Measurements from ENCODE around the gene ALPI.
"Not testable (repeated sequence)": the region's sequence is repeated elsewhere in the genome, so short reads cannot be mapped to it uniquely, and the experiment has no call there.

ALPI gene
- total RNA-seq, result 0 reads per million in 4 donors

DNA sequence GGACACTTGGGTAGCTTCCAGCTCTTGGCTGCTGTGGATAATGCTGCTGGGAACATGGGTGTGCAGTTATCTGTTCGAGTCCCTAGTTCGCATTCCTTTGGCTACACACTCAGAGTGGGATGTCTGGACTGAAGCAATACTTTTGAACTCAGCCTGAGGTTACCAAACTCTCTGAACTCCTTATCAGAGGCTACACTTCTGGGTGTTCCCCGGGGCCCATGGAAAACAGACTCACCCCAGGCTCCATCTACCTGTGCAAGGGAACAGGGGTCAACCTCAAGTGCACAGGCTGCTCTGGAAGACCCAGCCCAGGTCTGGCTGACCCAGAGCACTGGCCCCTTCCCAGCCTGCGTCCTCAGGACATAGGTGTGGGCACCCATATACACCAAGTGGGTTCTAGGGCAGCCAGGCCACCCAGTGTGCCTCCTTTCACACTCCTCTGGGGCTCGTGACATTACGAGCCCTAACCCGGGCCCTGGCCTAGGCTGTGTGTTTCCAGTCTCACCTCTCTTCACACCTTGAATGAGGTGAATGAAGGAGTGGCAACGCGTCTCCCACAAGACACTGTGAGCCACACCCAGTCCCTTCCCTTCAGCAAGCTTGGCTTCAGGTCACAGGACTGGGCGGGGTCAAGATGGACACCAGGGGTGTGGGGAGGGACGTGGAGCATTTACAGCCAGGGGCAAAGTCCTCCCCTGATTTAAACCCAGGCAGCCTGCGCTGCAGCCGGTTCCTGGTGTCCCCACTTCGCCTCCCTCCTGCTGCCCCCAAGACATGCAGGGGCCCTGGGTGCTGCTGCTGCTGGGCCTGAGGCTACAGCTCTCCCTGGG is at the start of gene ALPI:
Gene ALPI (plus strand): TSS at position 728 of the 830 bp plus-strand sequence. CDS start 47 bp downstream, at position 775.
- no peak for DNase-seq

DNA sequence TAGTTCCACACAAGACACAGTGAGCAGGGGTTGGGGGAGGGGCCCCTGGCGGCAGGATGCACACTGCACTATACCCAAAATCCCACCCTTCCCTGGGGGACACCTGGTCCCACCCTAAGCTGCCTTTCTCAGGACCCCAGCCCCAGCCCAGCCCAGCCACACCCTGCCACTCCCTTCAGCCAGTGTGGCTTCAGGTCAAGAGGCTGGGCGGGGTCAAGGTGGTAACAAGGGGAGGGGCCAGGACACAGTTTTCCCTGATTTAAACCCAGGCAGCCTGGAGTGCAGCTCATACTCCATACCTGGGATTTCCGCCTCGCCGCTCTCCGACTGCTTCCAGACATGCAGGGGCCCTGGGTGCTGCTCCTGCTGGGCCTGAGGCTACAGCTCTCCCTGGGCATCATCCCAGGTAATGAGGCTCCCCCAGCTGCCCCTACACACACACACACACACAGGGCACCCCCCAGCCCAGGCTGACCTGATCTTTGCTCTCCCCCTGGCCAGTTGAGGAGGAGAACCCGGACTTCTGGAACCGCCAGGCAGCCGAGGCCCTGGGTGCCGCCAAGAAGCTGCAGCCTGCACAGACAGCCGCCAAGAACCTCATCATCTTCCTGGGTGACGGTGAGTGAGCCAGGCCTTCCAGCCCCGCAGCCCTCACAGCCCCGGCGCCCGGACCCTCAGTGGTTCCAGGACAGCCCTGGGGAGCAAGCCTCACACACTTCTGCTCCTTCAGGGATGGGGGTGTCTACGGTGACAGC is 49.2 kb upstream of the ALPI start, which contains the start of gene ALPG:
Gene ALPG (plus strand): TSS at position 289 of the 755 bp plus-strand sequence. CDS start 51 bp downstream, at position 340.
- DNase-seq, result no peak

DNA sequence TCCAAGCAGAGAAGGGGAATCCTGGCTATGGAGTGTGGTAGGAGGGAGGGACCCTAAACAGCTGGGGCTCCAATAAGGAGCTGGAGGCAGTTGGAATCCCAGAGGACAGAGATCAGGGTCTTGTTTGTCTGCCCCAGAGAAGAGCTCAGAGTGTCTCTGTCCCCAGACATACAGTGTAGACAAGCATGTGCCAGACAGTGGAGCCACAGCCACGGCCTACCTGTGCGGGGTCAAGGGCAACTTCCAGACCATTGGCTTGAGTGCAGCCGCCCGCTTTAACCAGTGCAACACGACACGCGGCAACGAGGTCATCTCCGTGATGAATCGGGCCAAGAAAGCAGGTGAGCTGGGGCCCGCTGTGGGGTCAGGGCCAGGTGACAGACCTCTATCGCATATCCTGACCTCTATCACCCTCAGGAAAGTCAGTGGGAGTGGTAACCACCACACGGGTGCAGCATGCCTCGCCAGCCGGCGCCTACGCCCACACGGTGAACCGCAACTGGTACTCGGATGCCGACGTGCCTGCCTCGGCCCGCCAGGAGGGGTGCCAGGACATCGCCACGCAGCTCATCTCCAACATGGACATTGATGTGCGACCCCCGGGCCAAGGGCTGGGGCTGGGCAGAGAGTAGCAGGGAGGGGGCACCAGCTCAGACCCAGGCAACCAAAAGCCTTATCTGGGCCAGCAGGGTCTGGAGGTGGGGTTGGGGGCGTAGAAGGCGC is 48.4 kb upstream of the ALPI start:
- not testable (repeated sequence) for DNase-seq

DNA sequence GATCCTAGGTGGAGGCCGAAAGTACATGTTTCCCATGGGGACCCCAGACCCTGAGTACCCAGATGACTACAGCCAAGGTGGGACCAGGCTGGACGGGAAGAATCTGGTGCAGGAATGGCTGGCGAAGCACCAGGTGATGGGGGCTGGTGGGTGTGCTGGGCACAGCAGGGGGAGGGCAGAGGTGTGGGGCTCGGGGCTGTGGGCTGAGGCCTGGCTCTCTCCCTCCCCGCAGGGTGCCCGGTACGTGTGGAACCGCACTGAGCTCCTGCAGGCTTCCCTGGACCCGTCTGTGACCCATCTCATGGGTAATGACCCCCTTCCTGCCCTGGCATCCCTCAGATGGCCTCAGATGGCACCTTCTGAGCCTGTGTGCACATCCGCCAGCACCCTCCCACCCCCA is 47.7 kb upstream of the ALPI start:
- DNase-seq, result not testable (repeated sequence)

DNA sequence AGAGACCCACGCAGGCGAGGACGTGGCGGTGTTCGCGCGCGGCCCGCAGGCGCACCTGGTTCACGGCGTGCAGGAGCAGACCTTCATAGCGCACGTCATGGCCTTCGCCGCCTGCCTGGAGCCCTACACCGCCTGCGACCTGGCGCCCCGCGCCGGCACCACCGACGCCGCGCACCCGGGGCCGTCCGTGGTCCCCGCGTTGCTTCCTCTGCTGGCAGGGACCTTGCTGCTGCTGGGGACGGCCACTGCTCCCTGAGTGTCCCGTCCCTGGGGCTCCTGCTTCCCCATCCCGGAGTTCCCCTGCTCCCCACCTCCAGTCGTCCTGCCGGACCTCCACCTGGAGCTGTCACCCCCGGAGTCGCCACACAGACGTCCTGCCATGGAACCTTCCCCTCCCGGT is 46.3 kb upstream of the ALPI start:
- not testable (repeated sequence) for DNase-seq

DNA sequence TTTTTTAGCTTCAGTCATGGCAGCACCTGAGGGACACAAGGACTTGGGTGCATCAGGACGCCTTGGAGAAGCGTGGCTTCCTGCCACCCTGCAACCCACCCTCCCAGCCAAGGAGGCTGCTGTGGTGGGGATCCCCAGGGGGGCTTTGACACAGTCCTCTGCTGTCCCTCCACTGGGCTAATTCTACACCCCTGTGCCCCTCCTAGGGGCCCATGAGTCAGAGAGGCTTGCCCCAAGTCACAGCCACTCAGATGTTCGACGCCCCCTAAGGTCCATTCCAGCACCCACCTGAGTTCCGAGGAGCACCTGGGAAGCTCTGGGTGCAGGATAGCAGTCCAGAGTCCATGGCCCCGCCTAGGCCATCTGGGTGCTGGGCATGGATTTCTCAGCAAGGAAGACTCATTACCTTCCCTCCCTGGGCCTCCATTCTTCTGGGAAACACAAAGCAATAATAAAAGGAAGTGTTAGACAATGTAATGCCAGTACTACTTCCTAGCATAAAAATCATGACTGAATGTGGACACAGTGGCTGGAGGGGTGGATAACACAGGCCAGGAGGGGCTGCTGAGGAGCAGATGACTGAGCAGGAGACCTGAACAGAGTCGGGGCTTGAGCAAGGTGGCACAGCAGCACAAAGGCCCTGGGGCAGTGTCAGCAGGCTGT is 45.6 kb upstream of the ALPI start:
- DNase-seq, result no peak

DNA sequence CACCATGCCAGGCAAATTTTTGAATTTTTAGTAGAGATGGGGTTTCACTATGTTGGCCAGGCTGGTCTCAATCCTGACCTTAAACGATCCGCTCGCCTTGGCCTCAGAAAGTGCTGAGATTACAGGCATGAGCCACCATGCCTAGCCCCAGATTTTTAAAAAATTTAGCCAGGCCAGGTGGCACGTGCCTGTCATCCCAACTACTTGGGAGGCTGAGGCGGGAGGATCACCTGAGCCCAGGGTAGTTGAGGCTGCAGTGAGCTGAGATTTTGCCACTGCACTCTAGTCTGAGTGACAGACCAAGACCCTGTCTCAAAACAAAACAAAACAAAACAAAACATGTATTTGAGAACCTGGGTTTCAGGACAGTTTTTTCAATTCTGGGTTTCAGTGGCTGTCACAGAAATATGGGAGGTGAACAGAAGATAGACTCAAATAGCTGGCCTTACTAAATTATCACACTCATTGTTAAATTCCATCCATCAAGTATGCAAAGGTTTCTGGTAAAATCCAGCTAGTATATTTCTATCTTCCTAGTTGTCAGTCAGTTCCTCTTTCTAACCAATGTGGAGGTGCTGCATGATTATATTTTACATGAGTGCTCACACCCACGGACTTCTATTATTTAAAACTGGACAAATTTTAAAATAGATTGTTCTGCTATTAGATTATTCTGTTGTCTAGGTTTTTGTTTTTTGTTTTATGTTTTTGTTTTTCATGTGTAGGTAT is 43.9 kb upstream of the ALPI start:
- no peak for DNase-seq

DNA sequence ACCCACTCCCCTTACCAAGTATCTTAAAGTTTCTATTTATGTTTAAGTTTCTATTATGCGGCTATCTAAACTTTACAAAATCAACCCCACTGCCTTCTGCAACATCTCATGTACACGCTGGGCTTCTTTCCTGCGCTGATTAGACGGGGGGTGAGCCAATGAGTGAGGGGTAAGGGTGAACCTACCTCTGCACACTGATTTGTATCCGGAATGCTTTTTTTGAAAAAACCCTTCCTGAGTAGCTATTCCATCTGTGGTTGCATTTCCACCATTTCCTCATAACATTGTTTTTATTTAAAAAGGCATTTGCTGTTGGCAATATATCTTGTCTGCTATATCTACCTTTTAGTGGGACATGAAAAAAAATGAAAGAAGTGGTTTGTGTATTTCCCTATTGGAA is 43.0 kb upstream of the ALPI start:
- no peak for DNase-seq

DNA sequence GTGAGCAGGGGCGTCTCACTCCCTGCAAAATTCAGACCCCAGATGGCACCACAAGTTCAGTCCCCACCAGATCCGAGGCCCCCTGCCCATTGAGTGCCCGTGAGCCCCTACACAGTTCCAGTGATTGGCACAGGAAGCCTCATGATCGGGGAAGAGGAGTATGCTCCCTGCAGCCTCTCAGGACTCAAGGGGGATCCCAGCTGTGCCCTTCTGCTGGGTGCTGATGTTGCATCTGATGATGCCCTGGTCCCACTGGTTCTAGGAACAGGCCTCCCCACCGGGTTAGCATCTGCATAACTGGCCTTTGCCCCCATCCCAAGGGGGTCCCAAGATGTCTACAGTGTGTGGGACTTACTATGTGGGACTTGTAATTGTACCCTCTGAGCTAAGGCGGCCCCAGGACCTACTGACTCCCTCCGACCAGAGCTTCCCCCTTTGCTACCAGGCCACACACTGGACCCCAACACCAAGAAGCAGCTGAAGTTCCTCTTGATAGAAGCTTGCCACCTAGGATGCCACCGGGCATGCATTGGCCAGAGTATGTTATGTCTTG is 40.7 kb upstream of the ALPI start:
- DNase-seq, result no peak

DNA sequence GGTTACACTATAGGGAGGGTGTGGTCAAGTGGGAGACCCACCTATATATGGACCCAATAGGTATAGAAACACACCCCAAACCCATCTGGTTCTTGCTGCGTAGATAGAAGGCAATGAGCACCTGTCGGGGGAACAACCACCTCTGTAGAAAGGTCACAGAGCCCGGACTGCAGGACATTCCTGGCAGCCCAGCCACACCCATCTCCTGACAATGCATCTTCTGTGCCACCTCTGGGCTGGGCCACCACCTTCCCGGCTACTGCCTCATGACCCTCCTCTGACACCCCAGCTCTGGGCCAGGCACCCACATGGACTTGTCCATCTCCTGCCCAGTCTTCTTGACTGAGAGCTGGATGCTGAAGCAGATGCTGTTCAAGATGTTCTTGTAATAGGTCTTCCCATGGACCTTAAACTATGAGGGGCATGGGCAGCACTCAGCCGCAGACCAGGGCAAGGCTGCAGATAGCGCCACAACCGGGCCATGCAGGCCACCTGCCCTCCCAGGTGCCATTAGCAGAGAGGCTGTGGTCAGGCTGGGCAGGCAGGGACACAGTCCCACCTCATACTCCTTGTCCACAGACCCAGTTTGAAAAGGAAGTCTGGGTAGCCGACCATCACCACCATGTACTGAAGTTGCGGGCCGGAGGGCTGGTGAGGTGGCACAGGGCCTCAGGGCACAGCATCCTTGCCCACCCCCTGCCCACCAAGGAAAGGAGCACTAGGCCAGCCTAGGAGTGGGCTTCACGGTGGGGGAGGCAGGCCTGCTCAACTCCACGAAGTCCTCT is 40.0 kb upstream of the ALPI start:
- DNase-seq, result no peak

DNA sequence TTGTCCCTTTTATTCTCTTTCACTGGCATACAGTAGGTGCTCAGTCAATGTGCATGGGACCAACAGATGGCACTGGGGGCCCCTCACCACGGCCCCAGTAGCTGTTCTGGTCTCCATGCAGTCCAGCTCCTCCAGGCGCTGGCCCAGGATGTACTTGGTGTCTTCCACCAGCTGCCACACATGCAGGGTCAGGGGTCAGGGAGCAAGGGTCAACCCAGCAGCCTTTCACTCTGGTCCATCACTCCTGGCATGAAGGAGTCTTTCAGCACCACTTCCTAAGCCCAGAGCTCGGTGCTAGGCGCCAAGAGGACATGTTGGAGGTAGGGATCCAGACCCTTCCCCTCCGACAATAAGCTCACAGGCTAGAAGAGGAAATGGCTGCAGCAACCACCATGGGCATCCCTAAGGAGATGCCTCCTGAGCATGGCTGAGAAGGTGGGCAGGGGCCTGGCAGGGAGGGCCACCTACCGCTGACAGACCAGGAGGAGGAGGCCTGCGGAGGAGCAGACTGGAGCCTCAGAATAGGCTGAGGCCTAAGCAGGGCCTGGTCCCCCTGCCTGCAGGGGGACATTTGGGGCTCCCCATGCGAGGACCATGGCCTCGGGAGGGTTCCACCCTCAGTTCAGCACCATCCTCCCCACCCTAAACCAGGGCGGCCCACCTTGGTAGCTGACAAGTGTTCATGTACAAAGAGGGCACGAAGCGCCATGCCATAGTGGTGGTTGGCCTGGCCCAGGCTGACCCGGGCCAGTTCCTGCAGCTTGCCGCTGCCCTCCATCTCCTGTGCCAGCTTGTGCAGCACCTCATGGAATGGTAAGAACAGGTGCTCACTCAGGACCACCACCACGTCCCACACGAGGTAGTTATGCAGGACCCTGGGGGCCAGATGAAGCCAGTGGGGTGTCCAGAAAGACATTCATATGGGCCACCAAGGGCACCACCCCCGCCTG is 39.2 kb upstream of the ALPI start:
- DNase-seq, result no peak

DNA sequence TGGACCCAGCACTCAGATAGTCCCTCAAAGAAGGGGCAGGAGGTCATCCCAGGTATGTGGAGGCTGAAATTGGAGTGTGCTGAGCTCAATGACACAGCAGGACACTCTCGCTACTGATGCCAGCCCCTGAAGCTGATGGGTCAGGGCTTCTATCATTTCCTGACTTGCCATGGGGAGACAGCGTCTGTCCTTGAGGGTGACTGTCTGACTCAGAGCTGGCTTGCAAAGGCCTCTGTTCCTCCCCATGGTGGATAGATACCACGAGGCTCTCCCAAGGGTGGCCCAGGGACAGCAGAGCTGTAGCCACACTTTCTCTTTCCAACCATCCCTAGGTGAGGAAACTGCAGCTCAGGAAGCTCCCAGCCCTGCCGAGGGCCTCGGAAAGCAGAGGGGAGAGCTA is 38.5 kb upstream of the ALPI start:
- no peak for DNase-seq

DNA sequence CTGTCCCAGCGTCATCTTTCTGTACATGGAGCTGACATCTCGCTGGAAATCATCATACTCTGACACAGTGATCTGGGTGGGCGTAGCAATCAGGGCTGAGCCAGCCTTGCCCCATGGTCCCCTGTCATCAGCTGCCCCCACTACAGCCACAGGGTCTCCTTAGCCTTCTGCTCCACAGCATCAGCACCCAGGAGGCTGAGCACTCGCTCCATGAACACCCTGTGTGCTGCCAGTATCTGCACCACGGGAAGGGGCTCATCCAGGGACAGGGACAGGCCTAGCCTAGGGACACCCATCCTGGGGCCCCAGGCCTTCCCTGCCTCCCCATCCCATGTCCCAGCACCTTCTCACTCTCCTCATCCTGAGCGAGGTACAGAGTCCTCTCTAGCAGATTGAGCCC is 37.9 kb upstream of the ALPI start:
- DNase-seq, result no peak

DNA sequence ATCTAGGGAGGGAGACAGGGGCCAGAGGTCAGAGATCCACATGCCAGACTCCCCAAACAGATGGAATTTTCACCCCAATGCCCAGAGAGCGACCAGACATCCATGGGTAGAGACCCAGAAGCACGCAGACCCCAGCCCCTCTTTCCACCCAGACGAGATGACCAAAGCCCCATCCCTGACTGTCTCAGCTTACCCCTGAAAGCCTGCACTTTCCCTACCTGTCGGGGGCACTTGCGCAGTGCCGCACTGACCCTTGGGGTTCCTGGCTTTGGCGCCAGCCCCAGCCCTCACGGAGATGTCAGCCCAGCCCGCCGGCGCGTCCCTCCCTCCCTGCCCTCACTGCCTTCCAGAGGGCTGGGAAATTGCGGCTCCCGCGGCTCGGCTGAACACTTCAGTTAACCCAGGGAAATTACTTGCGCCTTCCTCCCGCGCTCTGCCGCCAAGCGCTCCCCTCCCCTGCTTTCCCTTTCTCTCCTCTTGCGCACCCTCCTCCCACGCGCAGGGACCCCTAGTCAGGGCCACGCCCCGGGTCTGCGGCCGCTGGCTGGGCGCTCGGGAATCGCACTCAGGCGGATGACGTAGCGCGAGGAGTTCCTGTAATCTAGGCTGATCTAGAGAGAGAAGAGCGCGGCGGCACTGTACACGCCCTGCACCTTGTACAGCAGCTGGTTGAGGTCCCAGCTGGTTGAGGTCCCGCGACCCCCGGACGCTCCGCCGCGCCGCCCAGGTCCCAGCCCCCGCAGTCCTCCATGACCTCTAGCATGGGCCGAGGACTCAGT is 37.3 kb upstream of the ALPI start:
- no peak for DNase-seq

DNA sequence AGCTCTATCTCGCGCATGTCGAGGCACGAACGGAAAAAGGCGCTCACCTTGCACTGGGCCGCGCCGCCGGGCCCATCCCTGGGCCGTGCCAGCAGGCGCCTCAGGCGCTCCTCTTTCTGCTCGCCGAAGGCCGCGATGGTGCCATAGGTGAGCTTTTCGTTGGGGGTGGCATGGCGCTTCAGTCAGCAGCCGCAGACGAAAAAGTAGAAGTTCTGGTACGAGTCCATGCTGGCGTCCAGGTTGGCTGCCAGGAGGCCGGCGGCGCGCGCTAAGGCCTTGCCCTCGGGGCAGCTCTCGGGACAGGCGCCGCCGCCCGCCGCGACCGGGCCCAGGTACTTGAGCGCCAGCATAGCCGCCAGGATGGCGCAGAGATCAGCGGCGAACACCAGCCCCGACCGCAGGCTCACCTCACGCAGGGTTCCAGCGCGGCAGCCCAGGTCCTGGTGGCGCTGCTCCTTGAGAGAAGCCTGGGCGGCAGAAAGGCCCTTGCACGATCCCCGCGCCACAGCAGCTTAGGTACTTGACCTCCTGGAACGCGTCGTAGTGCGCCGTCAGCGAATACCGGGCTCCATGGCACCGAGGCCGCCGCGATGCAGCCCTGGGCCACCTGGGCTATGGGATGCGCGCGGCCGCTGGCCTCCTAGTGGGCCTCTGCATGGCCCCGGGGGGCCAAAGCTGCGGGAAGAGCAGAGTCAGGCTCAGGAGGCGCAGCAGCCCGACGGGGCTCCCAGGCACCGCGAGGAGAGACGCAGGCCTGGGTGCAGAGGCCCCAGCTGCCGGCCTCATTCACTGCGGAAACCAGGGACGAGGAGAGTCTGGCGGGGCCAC is 36.5 kb upstream of the ALPI start:
- DNase-seq, result no peak

DNA sequence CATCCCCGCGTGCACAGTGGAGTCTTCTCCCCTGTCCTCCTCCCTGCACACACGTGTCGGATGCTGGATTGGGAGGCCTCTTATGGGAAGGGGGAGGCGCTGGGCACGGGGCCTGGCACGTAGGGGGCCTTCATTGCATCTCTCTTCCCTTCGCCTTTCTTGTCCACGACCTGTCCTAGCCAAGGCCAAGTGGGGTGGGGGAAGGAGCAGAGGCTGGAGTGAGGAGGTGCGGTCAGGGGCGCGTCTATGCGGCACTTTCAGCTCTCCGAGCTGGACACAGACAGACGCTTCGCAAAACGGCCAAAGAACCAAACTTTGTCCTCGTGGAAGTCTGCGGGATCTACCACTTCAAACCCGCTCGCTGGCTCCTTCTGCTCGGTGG is 35.9 kb upstream of the ALPI start:
- DNase-seq, result no peak

DNA sequence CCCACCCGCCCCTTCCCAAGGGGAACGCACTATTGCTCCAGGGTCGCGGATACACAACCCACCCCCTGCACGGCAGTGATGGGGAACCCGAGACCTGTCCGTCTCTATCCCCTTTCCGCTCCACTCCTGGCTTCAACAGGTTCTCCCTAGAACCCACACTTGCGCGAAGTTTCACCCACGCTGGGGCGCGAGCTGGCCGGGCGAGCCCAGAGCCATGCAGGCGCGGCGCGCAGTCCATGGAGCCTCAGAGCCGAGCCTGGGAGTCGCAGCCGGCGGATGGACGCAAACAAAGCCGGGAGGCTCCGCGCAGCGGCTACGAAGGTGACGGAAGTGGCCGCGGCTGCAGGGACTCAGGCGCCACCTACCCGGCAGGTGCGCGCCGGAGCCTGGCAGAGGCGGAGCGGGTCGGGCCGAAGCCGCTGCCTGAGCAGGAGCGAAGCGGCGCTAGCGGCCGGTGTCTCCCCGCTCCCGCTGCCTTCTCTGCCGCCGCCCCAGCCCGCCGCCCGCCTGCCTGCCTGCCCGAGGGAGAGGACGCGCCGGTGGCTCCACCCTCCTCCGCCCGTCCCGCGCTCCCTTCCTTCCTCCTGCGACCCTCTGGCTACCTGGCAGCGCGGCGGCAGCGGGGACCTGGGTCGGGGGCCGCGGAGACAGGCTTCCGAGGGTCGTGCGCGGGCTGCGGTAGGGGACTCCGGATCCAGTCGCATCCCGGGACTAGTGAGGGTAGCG is 35.3 kb upstream of the ALPI start:
- DNase-seq, result peak in 1 of 5 donors; percentile 20
